A673 (cell line): ENCODE results near the gene LRRC3B.

ENCODE experiments used
- EZH2 ChIP-seq: fragments of 200-600 bp; sonication (generic); IDR thresholded peaks from 2 replicates; pipeline ENCODE4 v1.6.1; 2017; ENCODE audit warnings: borderline replicate concordance, low read depth, mild to moderate bottlenecking, mixed read lengths, antibody characterized with exemption, low read length; ENCODE audit not compliant: poor library complexity, severe bottlenecking
- TF ChIP-seq, protein P1 (sequence below): fragments of 300-800, 200-600 bp; sonication (generic); conservative IDR thresholded peaks from 2 replicates; pipeline ENCODE4 v1.5.1; 2017; ENCODE audit warnings: low read depth, mild to moderate bottlenecking, antibody characterized with exemption, low read length, moderate library complexity, mixed read lengths

DNA sequence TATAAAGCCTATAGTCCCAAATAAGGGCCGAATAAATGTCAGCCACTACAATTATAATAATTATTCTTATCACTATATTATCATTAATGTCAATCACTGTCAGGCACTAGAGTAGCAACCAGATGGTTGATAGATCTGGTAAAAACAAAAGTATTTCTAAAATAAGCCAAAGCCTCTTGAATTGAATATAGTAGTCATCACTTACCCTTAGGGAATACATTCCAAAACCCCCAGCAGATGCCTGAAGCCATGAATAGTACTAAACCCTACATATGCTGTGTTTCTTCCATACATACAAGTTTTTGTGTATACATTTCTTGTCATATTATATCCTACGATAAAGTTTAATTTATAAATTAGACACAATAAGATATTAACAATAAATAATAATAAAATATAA is 59.1 kb downstream of the LRRC3B start:
- TF ChIP-seq, protein P1, sequence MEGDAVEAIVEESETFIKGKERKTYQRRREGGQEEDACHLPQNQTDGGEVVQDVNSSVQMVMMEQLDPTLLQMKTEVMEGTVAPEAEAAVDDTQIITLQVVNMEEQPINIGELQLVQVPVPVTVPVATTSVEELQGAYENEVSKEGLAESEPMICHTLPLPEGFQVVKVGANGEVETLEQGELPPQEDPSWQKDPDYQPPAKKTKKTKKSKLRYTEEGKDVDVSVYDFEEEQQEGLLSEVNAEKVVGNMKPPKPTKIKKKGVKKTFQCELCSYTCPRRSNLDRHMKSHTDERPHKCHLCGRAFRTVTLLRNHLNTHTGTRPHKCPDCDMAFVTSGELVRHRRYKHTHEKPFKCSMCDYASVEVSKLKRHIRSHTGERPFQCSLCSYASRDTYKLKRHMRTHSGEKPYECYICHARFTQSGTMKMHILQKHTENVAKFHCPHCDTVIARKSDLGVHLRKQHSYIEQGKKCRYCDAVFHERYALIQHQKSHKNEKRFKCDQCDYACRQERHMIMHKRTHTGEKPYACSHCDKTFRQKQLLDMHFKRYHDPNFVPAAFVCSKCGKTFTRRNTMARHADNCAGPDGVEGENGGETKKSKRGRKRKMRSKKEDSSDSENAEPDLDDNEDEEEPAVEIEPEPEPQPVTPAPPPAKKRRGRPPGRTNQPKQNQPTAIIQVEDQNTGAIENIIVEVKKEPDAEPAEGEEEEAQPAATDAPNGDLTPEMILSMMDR = no peak
- no peak for TF ChIP-seq EZH2
